Endothelial cell of umbilical vein (primary cell): ENCODE data around the gene TSKU. TPM values are rescaled to one million over a fixed set of nuclear protein-coding genes. Genes with fewer than 3 reads are reported as not detected.

Source experiments
- BruUV-seq: library from RNA; stranded (reverse); fragments of 400-500 nt; replicated peaks from 2 replicates; lab custom pipeline; 2021; lab: Mats Ljungman, UMichigan
- CTCF ChIA-PET: fragments of 300-600, 350-600 bp; sonication (Branson Sonifier 250); formaldehyde crosslinking; loops from one replicate; lab custom pipeline; 2021; ENCODE audit warnings: antibody characterized with exemption, inconsistent platforms; lab: Charles Lee
- POLR2A ChIA-PET: fragments of 300-600, 350-600 bp; sonication (Branson Sonifier 250); formaldehyde crosslinking; loops from one replicate; lab custom pipeline; 2021; ENCODE audit warnings: antibody characterized with exemption, inconsistent platforms; lab: Charles Lee
- DNase-seq: peaks from one replicate; pipeline ENCODE4 v3.0.0-alpha.2; 2011; ENCODE audit warnings: low read depth, low spot score
- FAIRE-seq: peaks from 2 replicates; lab custom pipeline; 2011; peaks lifted over from hg19 to GRCh38; lab: Jason Lieb, UNC
- H2AFZ ChIP-seq: 2 replicates; pipeline ENCODE4 v1.6.0; 2012; ENCODE audit warnings: low read depth, low read length, control low read depth, inconsistent platforms
- H3K27ac ChIP-seq: 2 replicates; pipeline ENCODE4 v1.5.1; 2011; ENCODE audit warnings: low read depth, mild to moderate bottlenecking, control low read depth, low read length, moderate library complexity; ENCODE audit not compliant: insufficient read depth
- H3K27me3 ChIP-seq, 2 experiments: 2 replicates each; pipeline versions ENCODE4 v1.6.0 to v1.6.1; 2011; ENCODE audit warnings: low read length in 2 of 2, mixed read lengths in 1 of 2; ENCODE audit not compliant: control insufficient read depth in 2 of 2, insufficient read depth in 2 of 2
- H3K36me3 ChIP-seq, 2 experiments: 2 replicates in 1 of 2; 3 replicates in 1 of 2; pipeline ENCODE4 v1.5.1; 2011; ENCODE audit warnings: low read length in 2 of 2, mild to moderate bottlenecking in 1 of 2, moderate library complexity in 1 of 2; ENCODE audit not compliant: control insufficient read depth in 2 of 2, insufficient read depth in 2 of 2; ENCODE audit errors: extremely low read depth in 1 of 2
- H3K4me1 ChIP-seq: 3 replicates; pipeline ENCODE4 v1.5.1; 2011; ENCODE audit warnings: mild to moderate bottlenecking, low read length; ENCODE audit not compliant: control insufficient read depth, insufficient read depth; ENCODE audit errors: extremely low read depth
- H3K4me2 ChIP-seq: 2 replicates; pipeline ENCODE4 v1.6.1; 2011; ENCODE audit warnings: low read length, control low read depth, mixed read lengths; ENCODE audit not compliant: insufficient read depth
- H3K4me3 ChIP-seq, 3 experiments: fragments of 200-600 bp in 1 of 3; sonication (generic), shearing (Covaris generic) in 1 of 3; replicated peaks in 1 of 3; 2 replicates each; pipeline ENCODE4 v1.5.1; 2011 to 2016; ENCODE audit warnings: control low read depth in 3 of 3, low read length in 3 of 3, mild to moderate bottlenecking in 2 of 3, inconsistent platforms in 1 of 3, low read depth in 1 of 3, moderate library complexity in 1 of 3; ENCODE audit not compliant: insufficient read depth in 1 of 3
- H3K79me2 ChIP-seq: 2 replicates; pipeline ENCODE4 v1.6.0; 2012; ENCODE audit warnings: low read length, inconsistent platforms; ENCODE audit not compliant: control insufficient read depth, insufficient read depth
- H3K9ac ChIP-seq: replicated peaks from 2 replicates; pipeline ENCODE3; 2011; ENCODE audit warnings: low read length, control low read depth; ENCODE audit not compliant: insufficient read depth; ENCODE audit errors: extremely low read depth
- H3K9me1 ChIP-seq: replicated peaks from 3 replicates; pipeline ENCODE4 v1.6.0; 2011; ENCODE audit warnings: mild to moderate bottlenecking, low read length; ENCODE audit not compliant: control insufficient read depth, insufficient read depth; ENCODE audit errors: extremely low read depth
- H3K9me3 ChIP-seq: replicated peaks from 2 replicates; pipeline ENCODE4 v1.5.1; 2012; ENCODE audit warnings: low read length, inconsistent platforms; ENCODE audit not compliant: control insufficient read depth, insufficient read depth
- H4K20me1 ChIP-seq: replicated peaks from 2 replicates; pipeline ENCODE3; 2011; ENCODE audit warnings: mild to moderate bottlenecking, low read length; ENCODE audit not compliant: control insufficient read depth, insufficient read depth; ENCODE audit errors: extremely low read depth
- CTCF ChIP-seq, 2 donors: IDR thresholded peaks; 1 replicate in 1 of 2; 2 replicates in 1 of 2; pipeline ENCODE4 v1.5.1; 2011; ENCODE audit warnings: low read length in 2 of 2, mild to moderate bottlenecking in 2 of 2, moderate library complexity in 2 of 2, control low read depth in 1 of 2, inconsistent platforms in 1 of 2, low read depth in 1 of 2; ENCODE audit not compliant: insufficient read depth in 1 of 2; ENCODE audit errors: extremely low read depth in 1 of 2
- EZH2 ChIP-seq: IDR thresholded peaks from 2 replicates; pipeline ENCODE4 v1.6.1; 2012; ENCODE audit warnings: borderline replicate concordance, low read depth, mild to moderate bottlenecking, moderate library complexity, low read length, inconsistent platforms; ENCODE audit not compliant: severe bottlenecking
- FOS ChIP-seq: IDR thresholded peaks from 2 replicates; pipeline ENCODE4 v1.6.1; 2011; ENCODE audit warnings: mild to moderate bottlenecking, low read length, moderate library complexity, borderline replicate concordance; ENCODE audit not compliant: insufficient read depth
- GATA2 ChIP-seq: IDR thresholded peaks from 2 replicates; pipeline ENCODE4 v1.7.0; 2011; ENCODE audit warnings: low read depth, mild to moderate bottlenecking, moderate library complexity, mixed read lengths, low read length; ENCODE audit not compliant: insufficient read length, insufficient read depth
- JUN ChIP-seq: IDR thresholded peaks from 2 replicates; pipeline ENCODE4 v1.6.1; 2011; ENCODE audit warnings: borderline replicate concordance, low read depth; ENCODE audit not compliant: insufficient read length, insufficient read depth
- MAX ChIP-seq: IDR thresholded peaks from 2 replicates; pipeline ENCODE4 v1.6.1; 2011; ENCODE audit not compliant: insufficient read depth, insufficient read length
- MYC ChIP-seq: IDR thresholded peaks from one replicate; pipeline ENCODE4 v1.6.1; 2011; ENCODE audit warnings: mild to moderate bottlenecking, low read depth, low read length
- POLR2A ChIP-seq: IDR thresholded peaks from 2 replicates; pipeline ENCODE4 v1.6.1; 2012; ENCODE audit warnings: low read depth, mild to moderate bottlenecking, control low read depth, low read length
- POLR2AphosphoS5 ChIP-seq: IDR thresholded peaks from 2 replicates; pipeline ENCODE4 v1.6.1; 2012; ENCODE audit warnings: low read depth, mild to moderate bottlenecking, control low read depth, low read length, moderate library complexity; ENCODE audit not compliant: insufficient read depth
- dilution Hi-C: fragments of 300-500 bp; cut with MboI; formaldehyde crosslinking; loops from one replicate; pipeline ENCODE4 v1.15.0; 2019; ENCODE audit warnings: low sequenced_read_pairs; ENCODE audit not compliant: extremely low pct_ligation_motif_present
- intact Hi-C: fragments of 100-400 bp; cut with micrococcal nuclease; formaldehyde crosslinking; loops from one replicate; pipeline ENCODE4 v1.10.0; 2022
- polyA plus RNA-seq, 4 experiments: library from polyadenylated mRNA; depleted of rRNA in 3 of 4; stranded (reverse) in 3 of 4; unstranded in 1 of 4; fragments of >200 nt; gene quantifications; 2 replicates each; pipeline versions ENCODE4 v1.2.1 to v1.2.3, GENCODE V29; 2011 to 2012; ENCODE audit warnings: missing spikeins in 1 of 4
- total RNA-seq: library from RNA; stranded (reverse); gene quantifications from 2 replicates; pipeline ENCODE4 v1.2.3, GENCODE V29; 2021

Gene TSKU
- total and polyA plus RNA-seq, 2 donors (not counting 3 experiments of a cell fraction or from before 2014, with no cell fraction given), result 16.2 to 21.2 TPM

GRCh38 chr11:76802151-76802550, 19.0 kb downstream of the TSKU start:
- Histone ChIP-seq H4K20me1 (no peaks in the 10 kb centered on the region), H3K9ac (no peak overlapping the region), H3K27me3 (no peaks in the 10 kb centered on the region), H3K9me1 (no peaks in the 10 kb centered on the region), H2AFZ (no peak overlapping the region), H3K79me2 (no peaks in the 10 kb centered on the region), H3K4me2 (no peak overlapping the region), H3K9me3 (no peaks in the 10 kb centered on the region), H3K36me3 (no peaks in the 10 kb centered on the region), H3K4me1 (peaks cover 7% of the 10 kb centered on the region), H3K27ac (no peak overlapping the region), H3K4me3 (no peak overlapping the region)
- CTCF ChIA-PET, result interaction anchor here (1.2 to 7.1 kb wide), 4 partner anchors 8 to 117 kb away, joined by 3 to 287 read pairs (median 88); no protein-coding TSS in a partner anchor
- no TSS peak for BruUV-seq
- intact Hi-C loops, result no loop called here
- TF ChIP-seq EZH2, result no peak
- TF ChIP-seq MAX, result no peak
- no peak for TF ChIP-seq JUN
- TF ChIP-seq POLR2AphosphoS5, result no peak
- TF ChIP-seq POLR2A, result no peak
- no peak for TF ChIP-seq MYC
- no peak for TF ChIP-seq GATA2
- no peak for TF ChIP-seq CTCF (IDR thresholded peaks at IDR 0.05; ENCODE audit: extremely low read depth in 1 of 2, insufficient read depth in 1 of 2, low read depth in 1 of 2, low read length in 2 of 2)
- no peak for TF ChIP-seq FOS
- DNase-seq (no peak), FAIRE-seq (no peak)
- POLR2A ChIA-PET, result no interaction called here
- dilution Hi-C loops, result loop anchor here (25.0 kb wide), 1 partner anchor 110 kb away; no protein-coding TSS in a partner anchor
